CD1c-positive myeloid dendritic cell (primary cell): Measurements from ENCODE around the gene LRFN2.

Source experiments
- DNase-seq: peaks from one replicate; pipeline ENCODE4 v3.0.0-alpha.2; 2016; ENCODE audit errors: extremely low spot score

Gene LRFN2

GRCh38 chr6:40477246-40478126, 109.7 kb downstream of the LRFN2 start:
- peak; percentile 22 for DNase-seq

GRCh38 chr6:40476673-40477072, 110.5 kb downstream of the LRFN2 start:
- no peak for DNase-seq

GRCh38 chr6:40474937-40475336, 112.2 kb downstream of the LRFN2 start:
- no peak for DNase-seq

GRCh38 chr6:40473026-40473425, 114.1 kb downstream of the LRFN2 start:
- DNase-seq: no peak

GRCh38 chr6:40472353-40472752, 114.8 kb downstream of the LRFN2 start:
- no peak for DNase-seq

- DNase-seq: no peak
Observed at GRCh38 chr6:40471243-40471642, 115.9 kb downstream of the LRFN2 start.

GRCh38 chr6:40469323-40469722, 117.8 kb downstream of the LRFN2 start:
- no peak for DNase-seq

- no peak for DNase-seq
Observed at GRCh38 chr6:40466986-40467539, 120.1 kb downstream of the LRFN2 start.

- DNase-seq: no peak
Observed at GRCh38 chr6:40461643-40462042, 125.5 kb downstream of the LRFN2 start.

GRCh38 chr6:40460380-40460779, 126.8 kb downstream of the LRFN2 start:
- no peak for DNase-seq

GRCh38 chr6:40457261-40457660, 129.9 kb downstream of the LRFN2 start:
- DNase-seq: no peak

- no peak for DNase-seq
Observed at GRCh38 chr6:40456390-40457013, 130.7 kb downstream of the LRFN2 start.

- DNase-seq: no peak
Observed at GRCh38 chr6:40455686-40456389, 131.3 kb downstream of the LRFN2 start.

- no peak for DNase-seq
Observed at GRCh38 chr6:40450483-40450882, 136.7 kb downstream of the LRFN2 start.

GRCh38 chr6:40444811-40445210, 142.4 kb downstream of the LRFN2 start:
- DNase-seq: no peak

- DNase-seq: no peak
Observed at GRCh38 chr6:40444312-40444711, 142.9 kb downstream of the LRFN2 start.

- no peak for DNase-seq
Observed at GRCh38 chr6:40443842-40444241, 143.3 kb downstream of the LRFN2 start.

GRCh38 chr6:40442591-40442990, 144.6 kb downstream of the LRFN2 start:
- DNase-seq: no peak

- no peak for DNase-seq
Observed at GRCh38 chr6:40441150-40441549, 146.0 kb downstream of the LRFN2 start.

GRCh38 chr6:40440053-40440452, 147.1 kb downstream of the LRFN2 start:
- DNase-seq: peak; percentile 43

- no peak for DNase-seq
Observed at GRCh38 chr6:40439026-40439800, 148.0 kb downstream of the LRFN2 start.
